Right hindlimb (tissue), 1 donor: ENCODE data around the gene PRG3.

Source experiments
- DNase-seq: peaks from one replicate; pipeline ENCODE4 v3.0.0-alpha.2; 2018

Gene PRG3

GRCh38 chr11:57380975-57381374 lies at the start of gene PRG3:
Gene PRG3, minus strand, starts transcription at chr11:57381150. Its CDS starts 442 bp downstream, at chr11:57380708.
- no peak for DNase-seq

- DNase-seq: no peak
Measured at GRCh38 chr11:57429946-57430345, 49.0 kb upstream of the PRG3 start.

GRCh38 chr11:57428643-57429042 lies 47.7 kb upstream of the PRG3 start:
- DNase-seq: no peak

GRCh38 chr11:57427727-57428082 lies 46.8 kb upstream of the PRG3 start:
- peak; percentile 93 for DNase-seq

GRCh38 chr11:57426929-57427726 lies 46.2 kb upstream of the PRG3 start, which contains the start of gene SLC43A3:
Gene SLC43A3, minus strand, starts transcription at chr11:57427121. Its CDS starts 949 bp downstream, at chr11:57426172.
- DNase-seq: peak; percentile 92

- no peak for DNase-seq
Measured at GRCh38 chr11:57426439-57426928, 45.5 kb upstream of the PRG3 start.

GRCh38 chr11:57425565-57426438 lies 44.9 kb upstream of the PRG3 start:
- DNase-seq: peak; percentile 83

GRCh38 chr11:57424792-57425564 lies 44.0 kb upstream of the PRG3 start:
- peak; percentile 65 for DNase-seq

GRCh38 chr11:57424137-57424791 lies 43.3 kb upstream of the PRG3 start:
- DNase-seq: no peak

- no peak for DNase-seq
Measured at GRCh38 chr11:57422669-57423068, 41.7 kb upstream of the PRG3 start.

GRCh38 chr11:57421805-57422204 lies 40.9 kb upstream of the PRG3 start:
- DNase-seq: no peak

- no peak for DNase-seq
Measured at GRCh38 chr11:57421066-57421465, 40.1 kb upstream of the PRG3 start.

- DNase-seq: no peak
Measured at GRCh38 chr11:57419146-57419545, 38.2 kb upstream of the PRG3 start.

- DNase-seq: no peak
Measured at GRCh38 chr11:57418131-57418530, 37.2 kb upstream of the PRG3 start.

GRCh38 chr11:57417056-57417455 lies 36.1 kb upstream of the PRG3 start:
- no peak for DNase-seq

GRCh38 chr11:57416436-57416835 lies 35.5 kb upstream of the PRG3 start:
- no peak for DNase-seq

GRCh38 chr11:57414612-57415212 lies 33.8 kb upstream of the PRG3 start:
- DNase-seq: no peak

- no peak for DNase-seq
Measured at GRCh38 chr11:57413681-57414080, 32.7 kb upstream of the PRG3 start.

- DNase-seq: no peak
Measured at GRCh38 chr11:57410287-57410686, 29.3 kb upstream of the PRG3 start.

GRCh38 chr11:57409321-57410100 lies 28.6 kb upstream of the PRG3 start:
- no peak for DNase-seq

GRCh38 chr11:57408771-57409170 lies 27.8 kb upstream of the PRG3 start:
- no peak for DNase-seq
